GM12878 (cell line): Measurements from ENCODE around the gene LRRC55. TPM values are rescaled to one million over a fixed set of nuclear protein-coding genes. Genes with fewer than 3 reads are reported as not detected.

Experiments
- ATAC-seq: fragments of 200-7000 bp; cut with Tn5 transposase; 3 replicates; pipeline ENCODE4 v1.9.1; 2020; ENCODE audit warnings: mild to moderate bottlenecking, moderate library complexity
- BruUV-seq: library from RNA; stranded (reverse); fragments of 400-500 nt; replicated peaks from 2 replicates; lab custom pipeline; 2021; lab: Mats Ljungman, UMichigan
- CTCF ChIA-PET: fragments of 300-600 bp; sonication (Branson Sonifier 250); formaldehyde crosslinking; extraction: SDS; loops from one replicate; lab custom pipeline; 2021; ENCODE audit warnings: inconsistent platforms; lab: Yijun Ruan, JAX
- POLR2A ChIA-PET: fragments of 350-600 bp; formaldehyde crosslinking; extraction: SDS; loops from one replicate; lab custom pipeline; 2021; ENCODE audit warnings: inconsistent platforms; lab: Charles Lee
- RAD21 ChIA-PET: fragments of 300-600 bp; sonication (Branson Sonifier 250); formaldehyde crosslinking; loops from one replicate; lab custom pipeline; 2023; ENCODE audit warnings: antibody characterized with exemption; ENCODE audit not compliant: unreplicated experiment; lab: Charles Lee
- SMC1A ChIA-PET: fragments of 300-600 bp; sonication (Branson Sonifier 250); formaldehyde crosslinking; loops from one replicate; lab custom pipeline; 2023; ENCODE audit not compliant: unreplicated experiment, uncharacterized antibody; lab: Charles Lee
- DNase-seq: peaks from one replicate; pipeline ENCODE4 v3.0.0-alpha.2; 2011; ENCODE audit warnings: low read depth, low spot score
- FAIRE-seq: peaks from 3 replicates; lab custom pipeline; 2011; peaks lifted over from hg19 to GRCh38; lab: Jason Lieb, UNC
- H2AFZ ChIP-seq: 2 replicates; pipeline ENCODE4 v1.6.0; 2011; ENCODE audit warnings: low read depth, low read length, control low read depth; ENCODE audit not compliant: control insufficient read depth
- H3K27ac ChIP-seq: 2 replicates; pipeline ENCODE4 v1.5.1; 2011; ENCODE audit warnings: control low read depth; ENCODE audit not compliant: control insufficient read depth, insufficient read depth
- H3K27me3 ChIP-seq, 2 experiments: replicated peaks in 1 of 2; 2 replicates each; pipeline versions ENCODE4 v1.6.0 to v1.6.1; 2011; ENCODE audit warnings: low read length in 1 of 2; ENCODE audit not compliant: control insufficient read depth in 2 of 2, insufficient read depth in 2 of 2
- H3K36me3 ChIP-seq, 2 experiments: 2 replicates each; pipeline ENCODE4 v1.5.1; 2011; ENCODE audit warnings: low read length in 1 of 2; ENCODE audit not compliant: control insufficient read depth in 2 of 2, insufficient read depth in 2 of 2
- H3K4me1 ChIP-seq: 2 replicates; pipeline ENCODE4 v1.6.1; 2011; ENCODE audit warnings: mild to moderate bottlenecking, low read length, moderate library complexity, mixed read lengths; ENCODE audit not compliant: control insufficient read depth, insufficient read depth
- H3K4me2 ChIP-seq: 2 replicates; pipeline ENCODE4 v1.6.0; 2011; ENCODE audit warnings: control low read depth; ENCODE audit not compliant: control insufficient read depth, insufficient read depth
- H3K4me3 ChIP-seq: fragments of 200-600 bp; sonication (generic); 2 replicates; pipeline ENCODE4 v1.5.1; 2016
- H3K79me2 ChIP-seq: 2 replicates; pipeline ENCODE4 v1.6.0; 2011; ENCODE audit warnings: low read length; ENCODE audit not compliant: control insufficient read depth, insufficient read depth
- H3K9ac ChIP-seq: 2 replicates; pipeline ENCODE4 v1.8.0; 2011; ENCODE audit warnings: low read length, control low read depth, mixed read lengths; ENCODE audit not compliant: control insufficient read depth, insufficient read depth
- H3K9me3 ChIP-seq: replicated peaks from 3 replicates; pipeline ENCODE4 v1.5.1; 2011; ENCODE audit warnings: mild to moderate bottlenecking, low read length; ENCODE audit not compliant: control insufficient read depth, insufficient read depth
- H4K20me1 ChIP-seq: 2 replicates; pipeline ENCODE4 v1.6.0; 2011; ENCODE audit not compliant: control insufficient read depth, insufficient read depth
- ATF3 ChIP-seq: IDR thresholded peaks from 2 replicates; pipeline ENCODE4 v1.6.1; 2011; ENCODE audit warnings: low read depth, mild to moderate bottlenecking, low read length, moderate library complexity, borderline replicate concordance; ENCODE audit errors: extremely low read depth
- BMI1 ChIP-seq: fragments of 450-650 bp; IDR thresholded peaks from 2 replicates; pipeline ENCODE4 v1.6.1; 2016; ENCODE audit warnings: mild to moderate bottlenecking, moderate library complexity, borderline replicate concordance
- CBX3 ChIP-seq: fragments of 200-600 bp; sonication (generic); IDR thresholded peaks from 2 replicates; pipeline ENCODE4 v1.6.1; 2016; ENCODE audit warnings: low read depth, borderline replicate concordance
- CHD1 ChIP-seq: IDR thresholded peaks from 2 replicates; pipeline ENCODE4 v1.6.1; 2012; ENCODE audit warnings: low read depth, low read length, improper control_type of control experiment
- E4F1 ChIP-seq: fragments of 450-650 bp; IDR thresholded peaks from 2 replicates; pipeline ENCODE4 v1.6.1; 2018; ENCODE audit warnings: borderline replicate concordance, mild to moderate bottlenecking; ENCODE audit not compliant: partially characterized antibody
- GATAD2B ChIP-seq: fragments of 450-650 bp; conservative IDR thresholded peaks from 2 replicates; pipeline ENCODE4 v1.6.1; 2017; ENCODE audit warnings: low read depth, mild to moderate bottlenecking, moderate library complexity
- HDAC2 ChIP-seq: fragments of 200-600 bp; sonication (generic); IDR thresholded peaks from 2 replicates; pipeline ENCODE4 v1.6.1; 2017
- JUND ChIP-seq: IDR thresholded peaks from 2 replicates; pipeline ENCODE4 v1.6.1; 2012; ENCODE audit warnings: low read depth, mild to moderate bottlenecking, low read length, improper control_type of control experiment, moderate library complexity
- KAT2A ChIP-seq: conservative IDR thresholded peaks from 2 replicates; pipeline ENCODE4 v1.6.1; 2011; ENCODE audit warnings: low read depth, low read length; ENCODE audit not compliant: control insufficient read depth
- NBN ChIP-seq: fragments of 450-650 bp; IDR thresholded peaks from 2 replicates; pipeline ENCODE4 v1.6.1; 2016
- POLR2AphosphoS2 ChIP-seq: IDR thresholded peaks from 2 replicates; pipeline ENCODE4 v1.6.1; 2011; ENCODE audit warnings: low read depth, mild to moderate bottlenecking, low read length, improper control_type of control experiment, moderate library complexity
- POU2F2 ChIP-seq: IDR thresholded peaks from 3 replicates; pipeline ENCODE4 v1.6.1; 2011; ENCODE audit warnings: low read depth, mild to moderate bottlenecking, low read length, borderline replicate concordance
- USF2 ChIP-seq: IDR thresholded peaks from 2 replicates; pipeline ENCODE4 v1.6.1; 2011; ENCODE audit warnings: low read depth, low read length, improper control_type of control experiment, borderline replicate concordance
- WGBS: methylation state at CpG from one replicate; pipeline ENCODE4 v1.1.6; 2016; ENCODE audit warnings: low lambda C conversion rate; ENCODE audit not compliant: insufficient replicate concordance, insufficient coverage; ENCODE audit errors: missing lambda C conversion rate; 5-methylcytosine and 5-hydroxymethylcytosine counted together
- in situ Hi-C: fragments of 300-500 bp; cut with MboI; formaldehyde crosslinking; loops from 9 replicates; pipeline ENCODE4 v1.14.3; 2018; ENCODE audit warnings: mixed read lengths
- intact Hi-C: fragments of 100-400 bp; cut with micrococcal nuclease; formaldehyde crosslinking; loops from one replicate; pipeline ENCODE4 v1.14.2; 2022; ENCODE audit not compliant: unreplicated experiment
- polyA plus RNA-seq, 11 experiments: library from polyadenylated mRNA; depleted of rRNA in 4 of 11; unstranded in 6 of 11; stranded (reverse) in 5 of 11; fragments of >200 nt; fragmentation: Nextera tagmentation in 4 of 11; fragmentation: Illumina TruSeq in 1 of 11; extraction: Ambion mirVana in 4 of 11; extraction: Trizol in 1 of 11; gene quantifications; 1 replicate in 1 of 11; 2 replicates in 10 of 11; pipeline versions ENCODE4 v1.2.1 to v1.2.3, GENCODE V29; 2011 to 2016; ENCODE audit warnings: inconsistent platforms in 2 of 11, missing spikeins in 2 of 11, low read depth in 1 of 11
- total RNA-seq, 4 experiments: library from RNA; depleted of rRNA in 3 of 4; stranded (reverse); fragments of >200 nt in 3 of 4; fragmentation: Illumina TruSeq in 1 of 4; extraction: Trizol in 1 of 4; gene quantifications; 2 replicates each; pipeline versions ENCODE4 v1.2.1 to v1.2.3, GENCODE V29; 2013 to 2021

LRRC55 gene
- total and polyA plus RNA-seq, 10 of the 15 experiments (the other 5 are each of a cell fraction or from before 2014, with no cell fraction given): 0.01 to 0.04 TPM; not detected in 8

- Histone ChIP-seq H3K4me1 (no peaks in the 10 kb centered on the region), H3K9ac (no peak overlapping the region), H3K27ac (no peak overlapping the region), H3K4me3 (no peak overlapping the region), H3K36me3 (no peaks in the 10 kb centered on the region), H3K9me3 (no peaks in the 10 kb centered on the region), H3K79me2 (no peaks in the 10 kb centered on the region), H3K27me3 (no peaks in the 10 kb centered on the region; a peak in 1 of 4 replicates), H3K4me2 (no peak overlapping the region), H2AFZ (no peak overlapping the region), H4K20me1 (no peaks in the 10 kb centered on the region)
- CTCF ChIA-PET: interaction anchor here (2.0 kb wide), 1 partner anchor 88 kb away, joined by 8 read pairs; no protein-coding TSS in a partner anchor
- RAD21 ChIA-PET: no interaction called here
- SMC1A ChIA-PET: interaction anchor here (0.7 kb wide), 1 partner anchor 79 kb away, joined by 3 read pairs; no protein-coding TSS in a partner anchor
- WGBS: 35% methylated on average over 5 of the region's 5 CpGs
- DNase-seq (no peak), FAIRE-seq (no peak), ATAC-seq (no peak)
- intact Hi-C loops (no loop called here), in situ Hi-C loops (no loop called here)
- POLR2A ChIA-PET: interaction anchor here (0.7 kb wide), 1 partner anchor 317 kb away, joined by 6 read pairs; no protein-coding TSS in a partner anchor
- no peak for TF ChIP-seq HDAC2
- no peak for TF ChIP-seq POLR2AphosphoS2
- no peak for TF ChIP-seq BMI1
- no TSS peak for BruUV-seq
These were observed 20.4 kb upstream of the LRRC55 start for GRCh38 chr11:57161351-57161750.

GRCh38 chr11:57162179-57162898 lies 19.4 kb upstream of the LRRC55 start:
- ATAC-seq: no peak
- H3K36me3 ChIP-seq: no peaks in the 10 kb centered on the region
- intact Hi-C loops (no loop called here), in situ Hi-C loops (no loop called here)
- H3K79me2 ChIP-seq: no peaks in the 10 kb centered on the region
- no peak for FAIRE-seq
- H4K20me1 ChIP-seq: no peaks in the 10 kb centered on the region
- no peak overlapping the region for H3K27ac ChIP-seq
- no peaks in the 10 kb centered on the region for H3K4me1 ChIP-seq
- no peak overlapping the region for H3K9ac ChIP-seq
- no peak overlapping the region for H2AFZ ChIP-seq
- H3K4me2 ChIP-seq: no peak overlapping the region
- no peak overlapping the region for H3K4me3 ChIP-seq
- ChIA-PET CTCF (interaction anchor here (2.0 kb wide), 1 partner anchor 87 kb away, joined by 8 read pairs; no protein-coding TSS in a partner anchor), POLR2A (interaction anchor here (0.7 kb wide), 1 partner anchor 318 kb away, joined by 6 read pairs; no protein-coding TSS in a partner anchor), RAD21 (no interaction called here), SMC1A (no interaction called here)
- DNase-seq: no peak
- no TSS peak for BruUV-seq
- no peaks in the 10 kb centered on the region for H3K9me3 ChIP-seq
- WGBS: 18% methylated on average over 6 of the region's 6 CpGs
- no peaks in the 10 kb centered on the region; a peak in 1 of 4 replicates for H3K27me3 ChIP-seq
- no peak for TF ChIP-seq E4F1
- no peak for TF ChIP-seq CHD1
- TF ChIP-seq NBN: no peak
- no peak for TF ChIP-seq USF2
- no peak for TF ChIP-seq JUND
- TF ChIP-seq CBX3: no peak
- no peak for TF ChIP-seq GATAD2B
- TF ChIP-seq ATF3: no peak
- no peak for TF ChIP-seq KAT2A
- no peak for TF ChIP-seq POU2F2
